Activated CD8-positive, alpha-beta T cell treated with anti-CD3 and anti-CD28 coated beads for 36 hours (primary cell): ENCODE data around the gene WDR49. TPM values are rescaled to one million over a fixed set of nuclear protein-coding genes. Genes with fewer than 3 reads are reported as not detected.

Source experiments
- ATAC-seq: fragments of 200-7000 bp; cut with Tn5 transposase; one replicate; pipeline ENCODE4 v1.10.0; 2021; ENCODE audit warnings: mild to moderate bottlenecking, moderate library complexity
- CTCF ChIA-PET: fragments of 350-600 bp; sonication (Branson Sonifier 250); formaldehyde crosslinking; loops from one replicate; lab custom pipeline; 2021; ENCODE audit warnings: antibody characterized with exemption; lab: Charles Lee
- POLR2A ChIA-PET: fragments of 350-600 bp; sonication (Branson Sonifier 250); formaldehyde crosslinking; loops from one replicate; lab custom pipeline; 2021; ENCODE audit warnings: antibody characterized with exemption; lab: Charles Lee
- DNase-seq: peaks from one replicate; pipeline ENCODE4 v3.0.0-alpha.2; 2020
- H3K27ac Mint-ChIP-seq: one replicate; pipeline ENCODE4 v1.8.0; 2021; ENCODE audit warnings: mild to moderate bottlenecking, mixed read lengths
- H3K27me3 Mint-ChIP-seq: one replicate; pipeline ENCODE4 v1.8.0; 2021; ENCODE audit warnings: mixed read lengths
- H3K36me3 Mint-ChIP-seq: one replicate; pipeline ENCODE4 v1.8.0; 2021; ENCODE audit warnings: low read depth, mixed read lengths
- H3K4me1 Mint-ChIP-seq: one replicate; pipeline ENCODE4 v1.8.0; 2021; ENCODE audit warnings: low read depth, mixed read lengths
- H3K4me3 Mint-ChIP-seq: one replicate; pipeline ENCODE4 v1.8.0; 2021; ENCODE audit warnings: mild to moderate bottlenecking, moderate library complexity, mixed read lengths
- H3K9me3 Mint-ChIP-seq: one replicate; pipeline ENCODE4 v1.8.0; 2021; ENCODE audit warnings: mixed read lengths
- CTCF ChIP-seq: fragments of 200-600 bp; IDR thresholded peaks from one replicate; pipeline ENCODE4 v1.8.0; 2022; ENCODE audit warnings: antibody characterized with exemption, mild to moderate bottlenecking
- intact Hi-C: fragments of 100-400 bp; cut with micrococcal nuclease; formaldehyde crosslinking; loops from one replicate; pipeline ENCODE4 v1.10.0; 2022
- total RNA-seq, 2 experiments: library from RNA; stranded (reverse); gene quantifications; one replicate each; pipeline ENCODE4 v1.2.3, GENCODE V29; 2021

Gene WDR49
- total RNA-seq, 2 experiments from 2014 or later: 0.29 to 0.36 TPM

GRCh38 chr3:167564612-167565011 lies 89.1 kb downstream of the WDR49 start:
- TF ChIP-seq CTCF: no peak
- no peak for ATAC-seq
- H3K36me3 Mint-ChIP-seq: no peaks in the 10 kb centered on the region
- no peaks in the 10 kb centered on the region for H3K4me1 Mint-ChIP-seq
- no peaks in the 10 kb centered on the region for H3K9me3 Mint-ChIP-seq
- no peak overlapping the region for H3K27ac Mint-ChIP-seq
- H3K27me3 Mint-ChIP-seq: no peaks in the 10 kb centered on the region
- ChIA-PET POLR2A (no interaction called here), CTCF (interaction anchor here (0.6 kb wide), 1 partner anchor 60 kb away, joined by 4 read pairs; no protein-coding TSS in a partner anchor)
- DNase-seq: no peak
- no peak overlapping the region for H3K4me3 Mint-ChIP-seq
- intact Hi-C loops: no loop called here

DNA sequence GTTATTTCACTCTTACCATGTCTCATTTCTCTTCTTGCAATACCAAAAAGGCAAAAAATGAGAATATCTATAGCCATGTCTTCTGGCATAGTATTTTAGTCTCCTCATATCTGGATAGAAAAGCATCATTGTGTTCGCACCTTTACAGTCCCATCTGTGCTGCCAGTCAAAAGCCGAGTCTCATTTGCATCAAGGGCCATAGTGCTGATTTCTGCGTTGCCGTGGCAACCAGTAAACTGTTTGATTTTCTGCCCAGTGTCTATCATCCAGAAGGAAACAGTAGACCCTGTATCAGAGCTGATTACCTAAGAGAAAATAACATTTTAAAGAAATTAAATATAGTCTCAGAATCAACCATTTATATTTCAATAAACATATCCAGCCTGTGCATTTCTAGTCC lies 93.8 kb downstream of the WDR49 start:
- TF ChIP-seq CTCF: no peak
- no peak for DNase-seq
- Mint-ChIP-seq H3K27ac (no peak overlapping the region), H3K4me3 (no peak overlapping the region), H3K27me3 (no peaks in the 10 kb centered on the region), H3K4me1 (no peaks in the 10 kb centered on the region), H3K9me3 (no peaks in the 10 kb centered on the region), H3K36me3 (no peaks in the 10 kb centered on the region)
- ATAC-seq: no peak
- POLR2A ChIA-PET: no interaction called here
- intact Hi-C loops: no loop called here
- CTCF ChIA-PET: no interaction called here

- H3K9me3 Mint-ChIP-seq: no peaks in the 10 kb centered on the region
- H3K27ac Mint-ChIP-seq: no peak overlapping the region
- no peak for TF ChIP-seq CTCF
- H3K27me3 Mint-ChIP-seq: no peaks in the 10 kb centered on the region
- ChIA-PET CTCF (no interaction called here), POLR2A (no interaction called here)
- DNase-seq: no peak
- intact Hi-C loops: no loop called here
- no peak for ATAC-seq
- no peak overlapping the region for H3K4me3 Mint-ChIP-seq
- H3K36me3 Mint-ChIP-seq: no peaks in the 10 kb centered on the region
- H3K4me1 Mint-ChIP-seq: no peaks in the 10 kb centered on the region
Observed at GRCh38 chr3:167554898-167555297, 98.8 kb downstream of the WDR49 start.

DNA sequence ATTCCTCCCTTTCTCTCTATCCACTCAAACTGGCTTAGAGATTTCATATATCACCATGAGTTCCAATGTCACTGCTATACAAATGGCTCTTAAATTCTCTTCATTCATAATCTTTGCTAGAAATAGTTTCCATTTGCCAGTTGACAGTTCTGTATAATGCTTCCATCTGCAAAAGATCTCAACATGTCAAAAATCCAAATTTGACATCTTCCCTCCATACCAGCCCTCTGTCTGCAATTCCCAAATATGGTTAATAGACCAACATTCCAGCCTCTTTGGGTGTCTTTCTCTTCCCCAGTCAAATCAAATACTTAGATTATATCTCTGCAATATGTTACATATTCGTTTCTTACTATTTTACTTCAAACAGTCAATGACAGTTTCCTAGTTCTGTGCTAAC lies 115.7 kb downstream of the WDR49 start:
- Mint-ChIP-seq H3K4me1 (no peaks in the 10 kb centered on the region), H3K9me3 (peaks cover 11% of the 10 kb centered on the region), H3K27ac (no peak overlapping the region)

GRCh38 chr3:167521006-167521355 lies 132.8 kb downstream of the WDR49 start:
- intact Hi-C loops: no loop called here
- ChIA-PET CTCF (no interaction called here), POLR2A (no interaction called here)
- H3K9me3 Mint-ChIP-seq: peaks cover 6% of the 10 kb centered on the region
- TF ChIP-seq CTCF: no peak
- no peaks in the 10 kb centered on the region for H3K36me3 Mint-ChIP-seq
- no peaks in the 10 kb centered on the region for H3K27me3 Mint-ChIP-seq
- no peaks in the 10 kb centered on the region for H3K4me1 Mint-ChIP-seq
- ATAC-seq (no peak), DNase-seq (no peak)
- H3K27ac Mint-ChIP-seq: no peak overlapping the region
- H3K4me3 Mint-ChIP-seq: no peak overlapping the region

More for the DNA sequence above, 115.7 kb downstream of the WDR49 start:
- no peaks in the 10 kb centered on the region for H3K27me3 Mint-ChIP-seq
- ChIA-PET CTCF (no interaction called here), POLR2A (no interaction called here)
- DNase-seq: no peak
- H3K36me3 Mint-ChIP-seq: peaks cover 1% of the 10 kb centered on the region
- intact Hi-C loops: no loop called here
- TF ChIP-seq CTCF: no peak
- no peak for ATAC-seq
- no peak overlapping the region for H3K4me3 Mint-ChIP-seq
